Keratinocyte (primary cell): ENCODE measurements around the gene VANGL2. TPM values are rescaled to one million over a fixed set of nuclear protein-coding genes. Genes with fewer than 3 reads are reported as not detected.

ENCODE experiments used
- DNase-seq: peaks from one replicate; pipeline ENCODE4 v3.0.0-alpha.2; 2011; ENCODE audit warnings: low read depth, missing footprints, low spot score
- FAIRE-seq: peaks from 2 replicates; lab custom pipeline; 2011; peaks lifted over from hg19 to GRCh38; lab: Jason Lieb, UNC
- H2AFZ ChIP-seq: 2 replicates; pipeline ENCODE4 v1.6.0; 2012; ENCODE audit warnings: low read length, control low read depth, inconsistent platforms; ENCODE audit not compliant: control insufficient read depth
- H3K27ac ChIP-seq: 2 replicates; pipeline ENCODE4 v1.5.1; 2011; ENCODE audit warnings: low read length; ENCODE audit not compliant: control insufficient read depth, insufficient read depth
- H3K27me3 ChIP-seq: 3 replicates; pipeline ENCODE4 v1.6.0; 2011; ENCODE audit warnings: low read length; ENCODE audit not compliant: control insufficient read depth, insufficient read depth; ENCODE audit errors: extremely low read depth
- H3K36me3 ChIP-seq, 2 experiments: 2 replicates in 1 of 2; 3 replicates in 1 of 2; pipeline ENCODE4 v1.5.1; 2011; ENCODE audit warnings: low read length in 2 of 2, mild to moderate bottlenecking in 1 of 2; ENCODE audit not compliant: control insufficient read depth in 2 of 2, insufficient read depth in 2 of 2; ENCODE audit errors: extremely low read depth in 1 of 2
- H3K4me1 ChIP-seq: 3 replicates; pipeline ENCODE4 v1.5.1; 2011; ENCODE audit warnings: low read length; ENCODE audit not compliant: control insufficient read depth, insufficient read depth; ENCODE audit errors: extremely low read depth
- H3K4me2 ChIP-seq: 3 replicates; pipeline ENCODE4 v1.6.0; 2011; ENCODE audit warnings: low read depth, low read length; ENCODE audit not compliant: control insufficient read depth, insufficient read depth; ENCODE audit errors: extremely low read depth
- H3K4me3 ChIP-seq, 3 experiments: fragments of 200-600 bp in 1 of 3; sonication (generic) in 1 of 3; 2 replicates in 2 of 3; 3 replicates in 1 of 3; pipeline ENCODE4 v1.5.1; 2011 to 2016; ENCODE audit warnings: low read length in 3 of 3, mild to moderate bottlenecking in 3 of 3, control low read depth in 2 of 3, inconsistent platforms in 1 of 3, low read depth in 1 of 3, mixed read lengths in 1 of 3, mixed run types in 1 of 3, moderate library complexity in 1 of 3; ENCODE audit not compliant: control insufficient read depth in 2 of 3, insufficient read depth in 2 of 3; ENCODE audit errors: extremely low read depth in 1 of 3
- H3K79me2 ChIP-seq: 2 replicates; pipeline ENCODE4 v1.6.0; 2012; ENCODE audit warnings: low read length; ENCODE audit not compliant: control insufficient read depth, insufficient read depth
- H3K9ac ChIP-seq: 3 replicates; pipeline ENCODE4 v1.6.0; 2011; ENCODE audit warnings: low read length; ENCODE audit not compliant: control insufficient read depth, insufficient read depth; ENCODE audit errors: extremely low read depth
- H3K9me1 ChIP-seq: 3 replicates; pipeline ENCODE4 v1.6.0; 2011; ENCODE audit warnings: low read length; ENCODE audit not compliant: control insufficient read depth, insufficient read depth; ENCODE audit errors: extremely low read depth
- H3K9me3 ChIP-seq: 2 replicates; pipeline ENCODE4 v1.5.1; 2012; ENCODE audit warnings: low read depth, low read length; ENCODE audit not compliant: control insufficient read depth
- H4K20me1 ChIP-seq: 3 replicates; pipeline ENCODE4 v1.6.0; 2011; ENCODE audit warnings: low read length; ENCODE audit not compliant: control insufficient read depth, insufficient read depth; ENCODE audit errors: extremely low read depth
- CTCF ChIP-seq, 3 experiments: IDR thresholded peaks in 1 of 3; conservative IDR thresholded peaks in 1 of 3; optimal IDR thresholded peaks in 1 of 3; 2 replicates in 2 of 3; 3 replicates in 1 of 3; pipeline versions ENCODE3 to v1.5.1; 2011; ENCODE audit warnings: low read length in 3 of 3, mild to moderate bottlenecking in 3 of 3, moderate library complexity in 2 of 3, control low read depth in 1 of 3, inconsistent platforms in 1 of 3; ENCODE audit not compliant: insufficient read depth in 2 of 3; ENCODE audit errors: extremely low read depth in 1 of 3
- EZH2 ChIP-seq: IDR thresholded peaks from one replicate; pipeline ENCODE4 v1.6.1; 2012; ENCODE audit warnings: inconsistent platforms, mild to moderate bottlenecking, low read length, moderate library complexity
- dilution Hi-C: fragments of 300-500 bp; cut with MboI; formaldehyde crosslinking; loops from one replicate; pipeline ENCODE4 v1.7.0; 2020; ENCODE audit warnings: low sequenced_read_pairs; ENCODE audit not compliant: extremely low pct_ligation_motif_present
- polyA plus RNA-seq, 5 experiments: library from polyadenylated mRNA; depleted of rRNA in 3 of 5; stranded (reverse) in 3 of 5; stranded (forward) in 1 of 5; unstranded in 1 of 5; fragments of >200 nt; gene quantifications; 1 replicate in 1 of 5; 2 replicates in 3 of 5; 3 replicates in 1 of 5; pipeline versions ENCODE4 v1.2.1 to v1.2.3, GENCODE V29; 2011 to 2012; ENCODE audit warnings: missing spikeins in 2 of 5, low read depth in 1 of 5, low replicate concordance in 1 of 5

Gene VANGL2
- polyA plus RNA-seq, 1 donor (not counting 4 experiments of a cell fraction or from before 2014, with no cell fraction given): 10.9 TPM

GRCh38 chr1:160412028-160412362 is 11.6 kb downstream of the VANGL2 start:
- no peaks in the 10 kb centered on the region for H3K9me3 ChIP-seq
- H3K4me1 ChIP-seq: peaks cover 42% of the 10 kb centered on the region
- peaks cover 3% of the 10 kb centered on the region for H3K9me1 ChIP-seq
- no peaks in the 10 kb centered on the region for H4K20me1 ChIP-seq
- no peak overlapping the region for H3K4me2 ChIP-seq
- FAIRE-seq: no peak
- TF ChIP-seq EZH2 (no peak), CTCF (optimal IDR thresholded peaks at IDR 0.05 in 1 of 3, IDR thresholded peaks at IDR 0.05 in 1 of 3, conservative IDR thresholded peaks at IDR 0.05 in 1 of 3; ENCODE audit: extremely low read depth in 1 of 3, insufficient read depth in 2 of 3, low read length in 3 of 3) (no peak)
- no peaks in the 10 kb centered on the region for H3K27me3 ChIP-seq
- peaks cover 2% of the 10 kb centered on the region for H3K79me2 ChIP-seq
- H2AFZ ChIP-seq: no peak overlapping the region
- no peak overlapping the region for H3K27ac ChIP-seq
- H3K36me3 ChIP-seq: peaks cover 0 to 1% of the 10 kb centered on the region in 2 experiments
- DNase-seq: no peak
- H3K9ac ChIP-seq: no peak overlapping the region
- H3K4me3 ChIP-seq: no peak overlapping the region
- dilution Hi-C loops: no loop called here

DNA sequence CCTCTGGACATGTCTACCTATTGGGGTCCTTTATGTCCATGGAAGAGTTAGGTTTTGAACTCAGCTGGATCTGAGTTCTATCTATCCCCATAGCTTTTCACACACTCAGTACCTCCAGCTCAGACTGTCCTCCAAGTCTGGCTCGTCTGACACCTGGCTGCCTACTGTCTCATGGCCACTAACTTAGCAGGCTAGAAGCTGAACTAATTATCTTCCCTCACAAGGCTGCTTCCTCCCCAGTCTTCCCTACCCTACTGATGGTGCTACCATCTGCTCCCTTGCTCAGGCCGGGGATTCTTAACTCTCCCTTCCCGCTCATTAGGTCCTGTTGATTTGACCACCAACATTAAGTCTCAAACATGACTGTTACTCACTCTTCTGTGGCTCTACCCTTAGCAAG is 13.4 kb downstream of the VANGL2 start:
- peaks cover 3% of the 10 kb centered on the region for H3K9me1 ChIP-seq
- TF ChIP-seq EZH2: no peak
- no peak for TF ChIP-seq CTCF (optimal IDR thresholded peaks at IDR 0.05 in 1 of 3, IDR thresholded peaks at IDR 0.05 in 1 of 3, conservative IDR thresholded peaks at IDR 0.05 in 1 of 3; ENCODE audit: extremely low read depth in 1 of 3, insufficient read depth in 2 of 3, low read length in 3 of 3)
- peaks cover 24% of the 10 kb centered on the region for H3K4me1 ChIP-seq
- H3K4me2 ChIP-seq: no peak overlapping the region
- FAIRE-seq (no peak), DNase-seq (no peak)
- dilution Hi-C loops: no loop called here
- no peaks in the 10 kb centered on the region for H3K9me3 ChIP-seq
- no peak overlapping the region for H2AFZ ChIP-seq
- peaks cover 0 to 7% of the 10 kb centered on the region in 2 experiments for H3K36me3 ChIP-seq
- H3K79me2 ChIP-seq: peaks cover 2% of the 10 kb centered on the region
- H3K27me3 ChIP-seq: no peaks in the 10 kb centered on the region
- H4K20me1 ChIP-seq: no peaks in the 10 kb centered on the region
- no peak overlapping the region for H3K4me3 ChIP-seq
- no peak overlapping the region for H3K9ac ChIP-seq
- H3K27ac ChIP-seq: no peak overlapping the region
